HG02970 (cell line): ENCODE data around the gene SKI.

Source experiments
- ATAC-seq: cut with Tn5 transposase; IDR thresholded peaks from one replicate; pipeline ENCODE4 v1.9.1; 2021; ENCODE audit warnings: mild to moderate bottlenecking, moderate library complexity, moderate number of reproducible peaks; ENCODE audit not compliant: unreplicated experiment, low FRiP score

The SKI gene

GRCh38 chr1:2193514-2194281 lies 34.4 kb upstream of the SKI start:
- ATAC-seq: no peak

GRCh38 chr1:2194319-2194897 lies 33.7 kb upstream of the SKI start, which contains the start of gene FAAP20:
FAAP20 (minus strand) TSS chr1:2194772; CDS start chr1:2194749, 23 bp downstream.
- ATAC-seq: peak; percentile 36

GRCh38 chr1:2194898-2195673 lies 33.0 kb upstream of the SKI start:
- peak; percentile 68 for ATAC-seq

DNA sequence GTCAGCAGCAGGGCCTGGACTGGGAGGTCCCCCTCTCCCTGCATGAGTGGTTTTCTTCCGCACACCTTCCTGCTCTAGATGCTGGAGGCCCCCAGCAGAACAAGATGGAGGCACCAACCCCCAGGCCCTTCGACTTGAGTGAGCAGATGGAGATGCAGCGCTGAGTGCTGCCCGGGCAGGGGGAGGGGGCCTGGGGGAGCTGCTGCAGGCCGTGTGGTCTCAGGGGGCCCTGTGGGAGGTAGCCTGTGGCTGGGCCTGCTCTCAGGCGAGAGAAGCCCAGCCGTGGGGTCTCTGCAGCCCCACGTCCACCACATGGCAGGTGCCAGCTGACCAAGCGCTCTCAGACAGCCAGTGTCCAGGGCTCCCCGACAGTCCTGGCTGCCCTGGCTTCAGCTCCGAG lies 32.3 kb upstream of the SKI start:
- no peak for ATAC-seq

- ATAC-seq: no peak
These were observed 31.0 kb upstream of the SKI start for GRCh38 chr1:2196901-2197638.

DNA sequence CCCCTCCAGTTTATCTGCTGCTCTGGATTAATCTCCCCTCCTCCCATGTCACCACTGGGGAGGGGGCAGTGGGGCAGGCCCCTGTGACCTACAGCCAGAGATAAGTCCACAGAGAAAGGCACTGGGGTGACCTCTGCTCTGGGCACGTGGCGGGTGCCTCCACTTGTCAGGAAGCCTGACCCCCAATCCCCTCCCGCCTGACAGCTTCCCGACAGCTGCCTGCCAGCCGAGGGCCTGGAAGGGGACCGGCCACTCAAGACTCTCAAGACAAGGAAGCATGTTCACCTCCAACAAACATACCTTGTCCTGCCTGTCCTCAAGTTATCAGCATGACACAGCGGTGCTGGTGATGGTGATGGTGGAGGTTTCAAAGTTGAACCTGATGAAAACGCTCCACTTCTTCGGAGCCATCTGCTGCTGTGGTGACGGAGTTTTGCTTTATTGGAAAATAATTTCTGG lies 30.4 kb upstream of the SKI start:
- no peak for ATAC-seq

DNA sequence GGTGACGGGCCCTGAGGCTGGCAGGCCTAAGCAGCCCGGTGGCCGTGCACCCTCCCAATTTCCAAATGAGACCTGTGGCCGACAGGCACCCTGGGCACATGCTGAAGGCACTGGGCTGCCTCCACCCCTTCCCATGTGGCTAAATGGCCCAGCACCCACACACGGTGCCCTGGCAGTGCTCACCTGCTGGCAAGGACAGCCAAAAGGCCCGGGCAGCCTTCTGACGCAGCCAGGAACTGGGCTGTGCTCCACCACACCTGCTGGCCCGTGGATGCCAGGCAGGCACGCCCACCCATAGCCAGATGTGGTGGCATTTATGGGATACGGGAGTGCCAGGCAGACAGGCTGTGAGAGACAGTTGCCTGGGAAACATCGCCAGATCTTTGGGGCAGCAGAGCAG lies 29.5 kb upstream of the SKI start:
- ATAC-seq: no peak

- ATAC-seq: no peak
These were observed 28.9 kb upstream of the SKI start for GRCh38 chr1:2199042-2199810.

DNA sequence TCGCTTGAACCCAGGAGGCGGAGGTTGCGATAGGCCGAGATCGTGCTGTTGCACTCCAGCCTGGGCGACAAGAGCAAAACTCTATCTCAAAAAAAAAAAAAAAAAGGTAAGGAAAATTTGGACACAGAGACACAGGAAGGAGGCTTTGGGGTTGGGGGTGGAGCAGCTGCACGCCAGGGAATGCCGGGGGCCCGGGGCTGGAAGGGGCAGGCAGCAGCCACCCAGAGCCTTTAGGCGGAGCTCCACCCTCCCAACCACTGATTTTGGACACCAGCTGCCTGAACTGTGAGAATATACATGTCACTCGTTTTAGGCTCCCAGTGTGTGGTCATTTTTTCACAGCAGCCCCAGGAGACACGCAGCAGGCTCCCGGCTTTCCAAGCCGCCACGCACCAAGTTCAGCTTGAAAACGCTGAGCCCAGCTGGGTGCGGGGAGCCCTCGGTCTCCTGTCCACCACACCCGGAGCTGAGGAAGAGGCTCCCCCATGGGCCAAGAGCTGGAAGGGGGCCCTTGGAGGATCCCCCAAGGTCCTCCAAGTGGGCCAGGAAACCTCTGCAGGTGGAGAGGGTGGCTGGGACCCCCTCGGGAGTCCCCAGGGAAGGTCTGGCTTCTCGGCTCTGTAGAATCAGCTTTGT lies 27.7 kb upstream of the SKI start:
- ATAC-seq: no peak

DNA sequence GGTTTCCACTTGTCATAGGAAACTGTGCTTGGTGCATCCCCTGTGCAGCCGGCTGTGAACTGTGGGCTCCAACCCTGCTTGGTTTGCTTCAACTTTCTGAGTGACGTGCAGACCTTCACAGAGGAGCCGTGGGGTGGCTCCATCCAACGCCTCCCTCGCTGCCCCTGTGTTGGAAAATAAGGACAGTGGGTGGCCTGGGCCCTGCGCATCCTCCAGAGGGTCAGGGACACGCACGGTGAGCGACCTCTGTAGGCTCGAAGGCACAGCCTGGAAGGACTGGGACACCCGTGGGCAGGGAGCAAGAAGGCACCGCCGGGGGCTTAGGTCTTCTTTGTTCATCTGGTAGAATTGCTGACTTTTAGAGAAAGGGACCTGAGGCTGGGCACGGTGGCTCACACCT lies 27.1 kb upstream of the SKI start:
- no peak for ATAC-seq

DNA sequence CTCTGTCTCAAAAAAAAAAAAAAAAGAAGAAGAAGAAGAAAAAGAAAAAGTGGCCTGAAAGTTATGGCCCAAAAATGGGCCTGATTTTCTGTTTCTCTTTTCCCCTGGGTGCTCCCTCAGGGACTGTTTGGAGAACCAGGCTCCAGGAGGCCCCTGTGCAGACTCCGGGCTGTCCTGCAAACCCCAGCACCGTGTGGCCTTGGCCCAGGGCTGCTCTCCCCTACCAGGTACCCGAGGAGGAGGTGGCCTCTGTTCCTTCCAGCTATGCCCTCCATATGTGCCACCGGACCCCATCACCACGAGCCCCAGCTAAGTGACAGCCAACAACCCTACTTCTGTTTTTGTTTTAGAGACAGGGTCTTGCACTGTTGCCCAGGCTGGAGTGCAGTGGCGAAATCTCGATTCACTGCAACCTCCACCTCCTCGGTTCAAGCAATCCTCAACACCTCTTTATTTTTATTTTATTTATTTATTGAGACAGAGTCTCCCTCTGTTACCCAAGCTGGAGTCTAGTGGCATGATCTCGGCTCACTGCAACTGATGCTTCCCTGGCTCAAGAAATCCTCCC lies 26.0 kb upstream of the SKI start:
- ATAC-seq: no peak

DNA sequence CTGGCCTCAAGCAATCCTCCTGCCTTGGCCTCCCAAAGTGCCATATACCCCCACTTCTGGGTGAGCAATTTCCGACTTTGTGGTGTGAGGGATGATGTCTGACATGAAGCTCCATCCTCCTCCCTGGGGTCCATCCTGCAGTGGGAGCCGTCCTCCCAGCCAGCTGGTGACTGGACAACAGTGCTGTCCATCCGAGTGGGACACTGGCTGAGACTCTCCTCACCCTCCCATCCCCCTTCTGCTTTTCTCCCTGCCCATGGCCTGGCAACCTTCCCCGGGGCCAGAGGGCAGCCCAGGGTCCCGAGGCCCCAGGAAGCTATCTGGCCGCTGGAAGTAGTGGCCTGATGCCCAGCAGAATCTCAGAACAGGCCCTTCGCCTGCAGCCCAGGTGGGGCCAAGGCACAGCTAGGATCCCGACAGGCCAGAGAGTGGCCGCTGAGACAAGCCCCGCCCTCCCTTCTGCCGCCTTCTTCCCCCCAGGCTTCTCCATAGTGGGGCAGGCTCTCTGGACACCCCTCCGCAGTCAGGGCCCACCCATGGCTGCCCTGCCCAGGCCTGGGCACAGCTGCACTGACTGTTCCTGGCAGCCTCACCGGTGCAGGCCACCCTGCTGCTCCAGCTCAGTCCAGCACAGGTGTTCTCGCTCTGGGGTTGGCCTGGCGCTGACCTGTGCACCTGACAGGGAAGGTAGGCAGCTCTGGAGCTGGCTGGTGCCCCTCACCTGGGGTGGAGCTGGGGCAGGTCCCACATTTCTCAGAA lies 25.1 kb upstream of the SKI start:
- no peak for ATAC-seq

DNA sequence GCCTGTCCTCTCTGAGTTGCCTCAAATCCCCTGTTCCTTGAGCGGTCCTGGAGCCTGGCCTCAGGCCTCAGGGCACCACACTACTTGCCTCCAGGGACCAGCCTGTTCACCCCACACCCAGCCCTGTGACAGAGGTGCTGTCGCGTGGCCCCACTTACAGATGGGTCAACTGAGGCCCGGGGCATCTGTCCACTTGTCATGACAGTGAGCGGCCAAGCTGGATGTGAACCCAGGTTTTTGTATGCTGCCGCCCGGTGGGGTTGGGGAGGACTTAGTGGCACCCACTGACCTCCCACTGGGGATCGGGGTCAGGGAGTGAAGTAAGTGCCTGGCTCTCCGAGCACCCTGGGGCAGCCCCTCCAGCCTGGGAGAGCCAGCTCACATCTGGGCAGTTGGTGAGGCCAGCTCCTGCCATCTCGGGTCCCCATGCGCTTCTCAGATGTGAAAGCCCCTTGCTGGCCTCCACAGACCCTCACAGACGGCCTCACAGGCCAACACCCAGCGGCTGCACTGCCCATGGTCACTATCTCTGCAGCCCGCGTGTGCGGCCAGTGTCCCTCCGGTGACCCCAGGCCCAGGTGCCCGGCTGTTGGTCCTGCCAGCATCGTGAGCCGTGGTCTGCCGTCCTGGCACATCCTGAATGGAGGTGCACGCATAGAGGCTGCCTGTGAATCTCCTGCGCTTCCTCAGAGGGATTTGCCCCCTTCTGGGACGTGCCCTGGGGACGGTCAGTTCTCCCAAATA lies 24.3 kb upstream of the SKI start:
- no peak for ATAC-seq

- ATAC-seq: no peak
These were observed 23.5 kb upstream of the SKI start for GRCh38 chr1:2204415-2205190.

- ATAC-seq: peak; percentile 59
These were observed 22.7 kb upstream of the SKI start for GRCh38 chr1:2205191-2205952.

- no peak for ATAC-seq
These were observed 21.2 kb upstream of the SKI start for GRCh38 chr1:2206813-2207487.
